ENCODE measurements around the gene ADCY2. TPM values are rescaled to one million over a fixed set of nuclear protein-coding genes. Genes with fewer than 3 reads are reported as not detected.

Gene ADCY2
- total and polyA plus RNA-seq, 5 donors, result 0.20 to 1.5 (median 0.45) TPM

DNA sequence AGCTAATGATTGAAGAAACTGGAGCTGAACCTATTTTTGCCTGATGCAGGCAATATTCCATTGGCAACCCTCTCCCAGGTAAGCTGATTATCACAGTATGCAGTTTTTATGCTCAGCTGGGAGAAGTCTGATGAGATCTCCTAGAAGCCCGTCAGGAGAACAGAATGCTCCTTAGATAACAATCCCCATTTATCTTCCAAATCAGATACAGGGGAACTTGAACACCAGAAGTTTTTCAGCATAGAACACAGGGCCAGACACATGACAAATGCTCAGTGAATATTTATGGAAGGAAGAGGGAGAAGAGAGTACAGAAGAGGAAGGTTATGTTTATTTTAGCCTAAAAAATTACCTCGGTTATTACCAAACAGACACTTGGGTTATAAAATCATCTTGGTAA lies 417.1 kb downstream of the ADCY2 start:
- H3K27me3 ChIP-seq (ENCODE audit: control insufficient read depth, insufficient read depth), result no peaks in the 10 kb centered on the region
- DNase-seq, result no peak
- 62% methylated on average over 2 of the region's 2 CpGs for WGBS
- intact Hi-C loops (cut with DNase I), result no loop called here
- H3K9me3 ChIP-seq (ENCODE audit: control insufficient read depth, low read length), result no peaks in the 10 kb centered on the region
- no peaks in the 10 kb centered on the region for H3K4me1 ChIP-seq (ENCODE audit: control insufficient read depth, insufficient read depth, low read length)
- no peak overlapping the region for H3K4me3 ChIP-seq (ENCODE audit: low read length)
- no peak for ATAC-seq
- H3K27ac ChIP-seq (ENCODE audit: low read length), result no peak overlapping the region

DNA sequence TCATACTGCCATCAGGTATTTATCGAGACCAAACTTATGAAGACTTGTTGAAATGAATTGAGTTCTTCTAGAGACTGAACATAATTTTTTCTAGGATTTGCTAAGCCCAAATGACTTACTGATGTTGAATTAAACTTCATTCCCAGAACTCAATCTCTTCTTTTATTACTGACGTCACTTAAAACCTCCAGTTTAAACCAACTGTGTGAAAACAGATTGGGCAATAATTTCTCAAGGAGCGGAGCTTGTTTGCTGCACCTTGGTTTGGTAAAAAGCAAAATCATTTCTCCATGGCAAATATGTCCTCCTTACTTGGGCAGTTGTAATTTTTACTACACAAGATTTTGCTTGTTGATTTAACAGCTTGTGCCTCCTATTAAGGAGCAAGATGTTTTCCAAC lies 417.6 kb downstream of the ADCY2 start:
- no peak overlapping the region for H3K27ac ChIP-seq (ENCODE audit: low read length)
- intact Hi-C loops (cut with DNase I), result no loop called here
- no peaks in the 10 kb centered on the region for H3K4me1 ChIP-seq (ENCODE audit: control insufficient read depth, insufficient read depth, low read length)
- 79% methylated on average over 3 of the region's 3 CpGs for WGBS
- ATAC-seq (no peak), DNase-seq (no peak)
- H3K9me3 ChIP-seq (ENCODE audit: control insufficient read depth, low read length), result no peaks in the 10 kb centered on the region
- no peak overlapping the region for H3K4me3 ChIP-seq (ENCODE audit: low read length)
- no peaks in the 10 kb centered on the region for H3K27me3 ChIP-seq (ENCODE audit: control insufficient read depth, insufficient read depth)

DNA sequence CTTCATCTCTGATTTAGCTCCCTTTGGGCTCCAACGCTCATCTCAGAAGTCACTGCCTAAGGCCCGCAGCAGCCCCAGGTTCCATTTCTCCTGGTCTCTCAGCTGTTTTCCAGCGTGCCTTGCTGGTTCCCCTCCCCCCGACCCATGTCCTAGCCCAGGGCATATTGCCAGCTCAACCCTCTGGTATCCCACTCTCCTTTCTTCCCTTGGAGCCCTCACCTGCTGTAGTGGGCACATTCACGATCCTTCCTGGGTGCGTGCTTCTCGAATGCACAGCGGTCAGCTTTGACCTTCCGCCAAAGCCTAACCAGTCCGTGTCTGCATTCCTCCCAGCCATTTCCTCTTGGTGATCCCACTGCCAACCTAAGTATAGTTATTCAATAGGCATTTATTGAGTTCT lies 418.9 kb downstream of the ADCY2 start:
- intact Hi-C loops (cut with DNase I), result no loop called here
- H3K27me3 ChIP-seq (ENCODE audit: control insufficient read depth, insufficient read depth), result no peaks in the 10 kb centered on the region
- no peak for ATAC-seq
- no peaks in the 10 kb centered on the region for H3K4me1 ChIP-seq (ENCODE audit: control insufficient read depth, insufficient read depth, low read length)
- WGBS, result 92% methylated on average over 10 of the region's 10 CpGs
- H3K4me3 ChIP-seq (ENCODE audit: low read length), result no peak overlapping the region
- no peak overlapping the region for H3K27ac ChIP-seq (ENCODE audit: low read length)
- no peaks in the 10 kb centered on the region for H3K9me3 ChIP-seq (ENCODE audit: control insufficient read depth, low read length)
- DNase-seq, result no peak

DNA sequence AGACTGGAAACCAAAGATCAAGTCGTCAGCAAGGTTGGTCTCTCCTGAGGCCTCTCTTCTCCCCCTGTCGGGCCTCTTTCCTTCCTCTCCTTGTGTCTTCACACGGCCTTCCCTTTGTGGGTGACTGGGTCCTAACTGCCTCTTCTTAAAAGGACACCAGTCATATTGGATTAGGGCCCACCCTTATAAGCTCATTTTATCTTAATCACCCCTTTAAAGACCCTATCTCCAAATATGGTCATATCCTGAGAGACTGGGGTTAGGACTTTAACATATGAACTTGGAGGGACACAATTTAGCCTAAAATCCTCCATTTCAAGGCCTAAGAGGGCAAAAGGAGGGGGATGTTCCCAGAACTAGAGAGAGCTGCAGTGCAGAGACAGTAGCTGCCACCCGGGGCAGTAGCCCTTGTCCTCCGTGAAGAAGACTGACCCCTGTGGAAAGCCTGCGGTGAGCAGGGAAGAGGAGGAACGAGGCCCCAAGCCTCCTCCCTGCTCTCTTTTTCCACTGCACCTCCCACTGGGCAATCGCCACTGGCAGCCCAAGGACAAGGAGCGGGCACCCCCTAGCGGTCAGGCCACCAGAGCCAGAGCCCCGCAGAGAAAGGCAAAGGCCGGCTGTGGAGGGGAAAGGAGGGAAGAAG lies 420.1 kb downstream of the ADCY2 start:
- H3K27ac ChIP-seq (ENCODE audit: low read length), result no peak overlapping the region
- WGBS, result 17% methylated on average over 12 of the region's 12 CpGs

DNA sequence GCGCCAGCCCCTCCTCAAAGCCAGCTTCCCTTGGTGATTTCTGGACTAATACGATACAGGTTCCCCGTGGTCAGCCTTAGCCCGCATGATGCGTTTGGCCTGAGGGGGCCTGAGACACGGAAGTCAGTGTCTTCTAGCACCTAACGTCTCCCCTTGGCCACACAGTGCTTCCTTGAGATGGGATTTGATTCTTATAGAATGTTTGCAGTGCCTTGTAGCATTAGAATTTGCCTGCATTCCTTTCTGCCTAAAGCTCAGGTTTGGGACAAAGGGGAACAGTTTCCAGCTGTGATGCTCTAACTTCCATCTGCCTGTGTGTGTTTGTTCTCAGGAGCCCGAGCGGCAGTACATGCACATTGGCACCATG lies 420.6 kb downstream of the ADCY2 start:
- Histone ChIP-seq H3K4me1 (ENCODE audit: control insufficient read depth, insufficient read depth, low read length) (no peaks in the 10 kb centered on the region), H3K27me3 (ENCODE audit: control insufficient read depth, insufficient read depth) (no peaks in the 10 kb centered on the region), H3K27ac (ENCODE audit: low read length) (no peak overlapping the region), H3K4me3 (ENCODE audit: low read length) (no peak overlapping the region), H3K9me3 (ENCODE audit: control insufficient read depth, low read length) (peaks cover 2% of the 10 kb centered on the region)
- 34% methylated on average over 9 of the region's 9 CpGs for WGBS
- ATAC-seq, result peak in 1 of 2 donors; percentile 22
- DNase-seq, result no peak
- intact Hi-C loops (cut with DNase I), result no loop called here

More for the DNA sequence above, 420.1 kb downstream of the ADCY2 start:
- peak; percentile 86 to 94 (median 92) for DNase-seq
- Histone ChIP-seq H3K4me1 (ENCODE audit: control insufficient read depth, insufficient read depth, low read length) (no peaks in the 10 kb centered on the region), H3K27me3 (ENCODE audit: control insufficient read depth, insufficient read depth) (no peaks in the 10 kb centered on the region), H3K9me3 (ENCODE audit: control insufficient read depth, low read length) (no peaks in the 10 kb centered on the region), H3K4me3 (ENCODE audit: low read length) (no peak overlapping the region)
- intact Hi-C loops (cut with DNase I), result no loop called here
- ATAC-seq, result peak; percentile 94 to 98

DNA sequence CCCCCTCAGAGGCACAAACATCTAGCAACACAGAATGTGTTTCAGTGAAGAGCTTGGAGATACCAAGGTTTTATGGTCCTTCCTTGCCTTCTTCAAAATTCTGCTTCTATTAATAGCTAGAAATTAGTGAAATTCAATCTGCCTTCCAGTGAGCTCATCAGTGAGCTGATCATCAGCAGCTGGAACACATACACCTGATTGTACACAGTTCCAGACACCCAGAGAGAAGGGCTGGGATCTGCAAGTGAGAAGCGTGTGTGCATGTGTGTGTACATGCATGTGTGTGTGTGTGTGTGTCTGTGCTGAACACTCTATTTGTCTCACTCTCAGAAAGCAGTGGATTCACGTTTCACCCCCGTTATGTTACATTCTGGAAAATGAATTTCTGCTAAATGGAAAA lies 426.5 kb downstream of the ADCY2 start:
- no peaks in the 10 kb centered on the region for H3K4me1 ChIP-seq (ENCODE audit: control insufficient read depth, insufficient read depth, low read length)
- WGBS, result 43% methylated on average over 3 of the region's 3 CpGs
- H3K9me3 ChIP-seq (ENCODE audit: control insufficient read depth, low read length), result peaks cover 2% of the 10 kb centered on the region
- intact Hi-C loops (cut with DNase I), result no loop called here
- H3K27me3 ChIP-seq (ENCODE audit: control insufficient read depth, insufficient read depth), result no peaks in the 10 kb centered on the region
- DNase-seq (no peak), ATAC-seq (no peak)
- H3K4me3 ChIP-seq (ENCODE audit: low read length), result no peak overlapping the region
- no peak overlapping the region for H3K27ac ChIP-seq (ENCODE audit: low read length)

DNA sequence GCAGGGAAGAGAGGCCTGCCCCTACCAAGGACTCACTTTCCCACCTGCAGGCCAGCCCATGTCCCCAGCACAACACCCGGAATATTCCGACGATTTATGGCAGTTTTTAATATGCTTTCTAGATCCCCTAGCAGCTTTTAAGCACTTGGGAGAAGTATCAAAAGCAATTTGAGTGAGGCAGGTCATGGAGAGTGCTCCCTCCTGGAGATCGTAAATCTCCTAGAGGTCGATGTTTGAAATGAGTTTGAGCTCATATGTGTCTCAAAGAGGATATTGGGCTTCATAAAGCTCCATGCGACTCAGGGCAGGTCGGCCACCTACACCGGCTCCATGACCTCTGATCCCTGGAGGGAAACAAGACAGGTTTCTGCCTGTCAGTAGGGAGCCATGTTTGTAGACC lies 427.7 kb downstream of the ADCY2 start:
- DNase-seq (no peak), ATAC-seq (no peak)
- Histone ChIP-seq H3K4me1 (ENCODE audit: control insufficient read depth, insufficient read depth, low read length) (no peaks in the 10 kb centered on the region), H3K27me3 (ENCODE audit: control insufficient read depth, insufficient read depth) (no peaks in the 10 kb centered on the region), H3K4me3 (ENCODE audit: low read length) (no peak overlapping the region), H3K9me3 (ENCODE audit: control insufficient read depth, low read length) (peaks cover 2% of the 10 kb centered on the region), H3K27ac (ENCODE audit: low read length) (no peak overlapping the region)
- WGBS, result 80% methylated on average over 8 of the region's 8 CpGs
- intact Hi-C loops (cut with DNase I), result no loop called here

DNA sequence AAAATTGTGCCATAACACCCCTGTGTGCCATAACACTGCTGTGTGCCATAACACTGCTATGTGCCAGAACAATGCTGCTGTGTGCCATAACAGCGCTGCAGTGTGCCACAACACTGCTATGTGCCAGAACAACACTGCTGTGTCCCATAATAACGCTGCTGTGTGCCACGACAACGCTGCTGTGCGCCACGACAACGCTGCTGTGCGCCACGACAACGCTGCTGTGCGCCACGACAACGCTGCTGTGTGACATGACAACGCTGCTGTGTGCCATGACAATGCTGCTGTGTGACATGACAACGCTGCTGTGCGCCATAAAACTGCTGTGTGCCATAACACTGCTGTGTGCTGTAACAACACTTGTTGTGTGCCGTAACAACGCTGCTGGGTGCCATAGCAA lies 429.1 kb downstream of the ADCY2 start:
- WGBS, result 94% methylated on average over 18 of the region's 18 CpGs

DNA sequence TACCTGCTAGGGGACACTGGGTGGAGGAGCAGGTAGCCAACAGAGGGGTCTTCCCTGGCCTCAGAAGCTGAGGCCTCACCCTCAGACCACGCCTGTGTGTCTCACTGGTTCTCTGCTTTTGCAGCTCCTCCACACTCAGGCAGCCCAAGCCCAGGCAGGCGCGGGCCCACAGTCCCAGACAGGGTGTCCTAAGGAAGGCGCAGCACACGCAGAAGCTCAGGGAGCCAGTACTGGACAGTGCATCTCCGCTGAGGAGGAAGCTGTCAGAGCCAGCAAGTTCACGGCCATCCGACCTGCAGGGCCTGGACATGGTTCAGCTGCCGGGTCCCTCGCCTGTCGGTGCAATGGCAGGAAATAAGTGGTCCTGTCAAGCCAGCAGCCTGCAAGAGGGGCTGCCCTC lies 429.7 kb downstream of the ADCY2 start:
- Histone ChIP-seq H3K27me3 (ENCODE audit: control insufficient read depth, insufficient read depth) (no peaks in the 10 kb centered on the region), H3K9me3 (ENCODE audit: control insufficient read depth, low read length) (peaks cover 2% of the 10 kb centered on the region), H3K27ac (ENCODE audit: low read length) (no peak overlapping the region), H3K4me3 (ENCODE audit: low read length) (no peak overlapping the region), H3K4me1 (ENCODE audit: control insufficient read depth, insufficient read depth, low read length) (no peaks in the 10 kb centered on the region)
- ATAC-seq (no peak), DNase-seq (peak in 1 of 3 donors; percentile 37)
- WGBS, result 87% methylated on average over 11 of the region's 11 CpGs
- intact Hi-C loops (cut with DNase I), result no loop called here

More for the DNA sequence above, 429.1 kb downstream of the ADCY2 start:
- no peak overlapping the region for H3K27ac ChIP-seq (ENCODE audit: low read length)
- DNase-seq (no peak), ATAC-seq (no peak)
- peaks cover 2% of the 10 kb centered on the region for H3K9me3 ChIP-seq (ENCODE audit: control insufficient read depth, low read length)
- intact Hi-C loops (cut with DNase I), result no loop called here
- no peaks in the 10 kb centered on the region for H3K27me3 ChIP-seq (ENCODE audit: control insufficient read depth, insufficient read depth)
- H3K4me3 ChIP-seq (ENCODE audit: low read length), result no peak overlapping the region
- no peaks in the 10 kb centered on the region for H3K4me1 ChIP-seq (ENCODE audit: control insufficient read depth, insufficient read depth, low read length)

DNA sequence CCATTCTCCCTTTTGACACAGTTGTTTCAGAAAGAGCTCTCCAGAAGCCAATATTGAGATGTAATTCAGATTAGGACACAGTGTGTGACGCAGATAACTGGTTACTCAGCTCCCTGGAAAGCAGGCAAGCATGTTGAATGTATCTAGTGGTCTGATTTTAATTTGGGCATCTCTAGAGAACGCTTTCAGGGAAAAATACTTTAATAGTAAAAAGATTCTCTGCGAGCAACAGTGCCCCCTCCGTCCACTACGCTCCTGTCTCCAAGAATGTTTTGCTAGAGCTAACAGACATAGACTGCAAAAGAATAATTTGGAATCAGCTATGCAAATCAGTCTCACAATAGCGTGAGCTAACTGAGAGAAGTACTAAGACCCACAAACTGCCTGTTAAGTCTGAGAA lies 431.7 kb downstream of the ADCY2 start:
- no peaks in the 10 kb centered on the region for H3K27me3 ChIP-seq (ENCODE audit: control insufficient read depth, insufficient read depth)
- H3K9me3 ChIP-seq (ENCODE audit: control insufficient read depth, low read length), result no peaks in the 10 kb centered on the region
- H3K4me3 ChIP-seq (ENCODE audit: low read length), result no peak overlapping the region
- DNase-seq (no peak), ATAC-seq (peak; percentile 28 to 62)
- 54% methylated on average over 6 of the region's 6 CpGs for WGBS
- H3K4me1 ChIP-seq (ENCODE audit: control insufficient read depth, insufficient read depth, low read length), result no peaks in the 10 kb centered on the region
- H3K27ac ChIP-seq (ENCODE audit: low read length), result no peak overlapping the region
- intact Hi-C loops (cut with DNase I), result no loop called here

DNA sequence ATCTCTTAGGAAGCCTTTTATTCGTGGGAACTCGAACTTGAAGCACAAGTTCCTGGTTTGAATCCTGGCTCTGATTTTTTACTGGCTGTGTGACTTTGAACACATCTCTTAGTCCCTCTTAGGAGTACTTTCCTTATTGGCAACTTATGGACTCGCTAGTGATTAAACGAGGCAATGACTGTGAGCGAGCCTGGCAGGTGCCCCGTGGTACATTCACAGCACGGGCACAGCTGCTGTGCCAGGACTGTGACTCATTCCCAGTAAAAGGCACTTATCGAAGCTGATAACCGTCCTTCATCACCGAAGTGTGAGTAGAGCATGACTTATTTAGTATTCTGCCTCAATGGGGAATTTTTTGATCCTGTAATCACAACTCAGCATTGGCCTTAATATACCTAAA lies 432.3 kb downstream of the ADCY2 start:
- no peaks in the 10 kb centered on the region for H3K9me3 ChIP-seq (ENCODE audit: control insufficient read depth, low read length)
- peak; percentile 34 to 69 (median 65) for DNase-seq
- 53% methylated on average over 10 of the region's 10 CpGs for WGBS
- ATAC-seq, result peak; percentile 82 to 87
- H3K27me3 ChIP-seq (ENCODE audit: control insufficient read depth, insufficient read depth), result no peaks in the 10 kb centered on the region
- no peak overlapping the region for H3K27ac ChIP-seq (ENCODE audit: low read length)
- intact Hi-C loops (cut with DNase I), result no loop called here
- H3K4me1 ChIP-seq (ENCODE audit: control insufficient read depth, insufficient read depth, low read length), result no peaks in the 10 kb centered on the region
- H3K4me3 ChIP-seq (ENCODE audit: low read length), result no peak overlapping the region

DNA sequence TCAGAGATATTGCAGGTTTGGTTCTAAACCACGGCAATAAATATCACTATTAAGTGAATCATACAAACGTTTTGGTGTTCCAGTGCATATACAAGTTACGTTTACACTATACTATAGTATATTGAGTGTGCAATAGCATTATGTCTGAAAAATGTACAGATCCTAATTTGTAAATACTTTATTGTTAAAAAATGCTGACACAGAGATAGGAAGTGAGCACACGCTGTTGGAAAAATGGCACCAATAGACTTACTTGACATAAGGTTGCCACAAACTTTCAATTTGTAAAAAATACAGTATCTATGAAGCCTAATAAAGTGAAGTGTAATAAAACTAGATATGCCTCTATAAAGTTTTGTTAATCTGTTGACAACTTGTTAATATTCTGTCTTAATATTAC lies 439.0 kb downstream of the ADCY2 start:
- ATAC-seq (no peak), DNase-seq (no peak)
- Histone ChIP-seq H3K4me3 (ENCODE audit: low read length) (no peak overlapping the region), H3K27ac (ENCODE audit: low read length) (no peak overlapping the region), H3K27me3 (ENCODE audit: control insufficient read depth, insufficient read depth) (no peaks in the 10 kb centered on the region), H3K9me3 (ENCODE audit: control insufficient read depth, low read length) (no peaks in the 10 kb centered on the region), H3K4me1 (ENCODE audit: control insufficient read depth, insufficient read depth, low read length) (no peaks in the 10 kb centered on the region)
- WGBS, result 82% methylated on average over 4 of the region's 4 CpGs
- intact Hi-C loops (cut with DNase I), result no loop called here

All from right cardiac atrium (tissue), 5 donors.